Stimulated activated CD4-positive, alpha-beta T cell treated with anti-CD3 and anti-CD28 coated beads, TNF-alpha, amount 100 ng/mL, for 24 hours (primary cell): ENCODE data around the gene CPA4.
"Not testable (repeated sequence)": the region's sequence is repeated elsewhere in the genome, so short reads cannot be mapped to it uniquely, and the experiment has no call there.

Source experiments
- DNase-seq, 3 experiments: peaks; one replicate each; pipeline ENCODE4 v3.0.0-alpha.2; 2020; ENCODE audit warnings: low read depth in 3 of 3

CPA4 gene

GRCh38 chr7:130301501-130302020 lies 8.6 kb downstream of the CPA4 start:
- no peak for DNase-seq

- no peak for DNase-seq
Observed at GRCh38 chr7:130302649-130303048, 9.7 kb downstream of the CPA4 start.

- no peak for DNase-seq
Observed at GRCh38 chr7:130303127-130303526, 10.2 kb downstream of the CPA4 start.

- DNase-seq = no peak
Observed at GRCh38 chr7:130303551-130303950, 10.6 kb downstream of the CPA4 start.

- no peak for DNase-seq
Observed at GRCh38 chr7:130303982-130304381, 11.0 kb downstream of the CPA4 start.

- no peak for DNase-seq
Observed at GRCh38 chr7:130304878-130305277, 11.9 kb downstream of the CPA4 start.

- no peak for DNase-seq
Observed at GRCh38 chr7:130305433-130306042, 12.6 kb downstream of the CPA4 start.

GRCh38 chr7:130309986-130310385 lies 17.0 kb downstream of the CPA4 start:
- no peak for DNase-seq

GRCh38 chr7:130314305-130314704 lies 21.3 kb downstream of the CPA4 start:
- no peak for DNase-seq

- DNase-seq = no peak
Observed at GRCh38 chr7:130319541-130319940, 26.6 kb downstream of the CPA4 start.

GRCh38 chr7:130321542-130322229 lies 28.7 kb downstream of the CPA4 start:
- not testable (repeated sequence) for DNase-seq

GRCh38 chr7:130322615-130323014 lies 29.7 kb downstream of the CPA4 start:
- no peak for DNase-seq

GRCh38 chr7:130324306-130324943 lies 31.5 kb downstream of the CPA4 start:
- no peak for DNase-seq

- no peak for DNase-seq
Observed at GRCh38 chr7:130329681-130330080, 36.7 kb downstream of the CPA4 start.

- no peak for DNase-seq
Observed at GRCh38 chr7:130332259-130333053, 39.5 kb downstream of the CPA4 start.

GRCh38 chr7:130333832-130334231 lies 40.9 kb downstream of the CPA4 start:
- no peak for DNase-seq

GRCh38 chr7:130334274-130334673 lies 41.3 kb downstream of the CPA4 start:
- DNase-seq = no peak

GRCh38 chr7:130337410-130337971 lies 44.5 kb downstream of the CPA4 start:
- no peak for DNase-seq

- DNase-seq = no peak
Observed at GRCh38 chr7:130338233-130338632, 45.3 kb downstream of the CPA4 start.

- DNase-seq = no peak
Observed at GRCh38 chr7:130341882-130342281, 48.9 kb downstream of the CPA4 start.

- no peak for DNase-seq
Observed at GRCh38 chr7:130342701-130343380, 49.9 kb downstream of the CPA4 start.
